Astrocyte (in vitro differentiated cells and primary cell): ENCODE results near the gene STARD3NL. TPM values are rescaled to one million over a fixed set of nuclear protein-coding genes. Genes with fewer than 3 reads are reported as not detected.
A peak's percentile ranks its signal among the peaks of the same experiment; 100 is the strongest.

Source experiments
- DNase-seq: peaks from one replicate; pipeline ENCODE4 v3.0.0-alpha.2; 2010; ENCODE audit warnings: low read depth
- FAIRE-seq: peaks from 2 replicates; lab custom pipeline; 2011; peaks lifted over from hg19 to GRCh38; lab: Jason Lieb, UNC
- H2AFZ ChIP-seq: 2 replicates; pipeline ENCODE4 v1.6.0; 2012; ENCODE audit warnings: low read depth, low read length, inconsistent platforms
- H3K27ac ChIP-seq: 2 replicates; pipeline ENCODE4 v1.5.1; 2011; ENCODE audit warnings: low read depth, low read length, inconsistent platforms
- H3K27me3 ChIP-seq: 2 replicates; pipeline ENCODE4 v1.6.0; 2011; ENCODE audit warnings: low read length, inconsistent platforms; ENCODE audit not compliant: insufficient read depth
- H3K36me3 ChIP-seq: 2 replicates; pipeline ENCODE4 v1.5.1; 2011; ENCODE audit warnings: low read length, inconsistent platforms; ENCODE audit not compliant: insufficient read depth
- H3K4me1 ChIP-seq: 2 replicates; pipeline ENCODE4 v1.5.1; 2011; ENCODE audit warnings: low read length, inconsistent platforms; ENCODE audit not compliant: insufficient read depth
- H3K4me2 ChIP-seq: 2 replicates; pipeline ENCODE4 v1.6.0; 2012; ENCODE audit warnings: low read length, inconsistent platforms
- H3K4me3 ChIP-seq: 2 replicates; pipeline ENCODE4 v1.5.1; 2011; ENCODE audit warnings: low read depth, mild to moderate bottlenecking, low read length, inconsistent platforms; ENCODE audit not compliant: insufficient read depth
- H3K79me2 ChIP-seq: 2 replicates; pipeline ENCODE4 v1.6.0; 2012; ENCODE audit warnings: mild to moderate bottlenecking, low read length, inconsistent platforms; ENCODE audit not compliant: insufficient read depth
- H3K9ac ChIP-seq: 2 replicates; pipeline ENCODE4 v1.6.0; 2012; ENCODE audit warnings: mild to moderate bottlenecking, low read length, inconsistent platforms
- H3K9me3 ChIP-seq: 2 replicates; pipeline ENCODE4 v1.5.1; 2012; ENCODE audit warnings: low read depth, mild to moderate bottlenecking, low read length, inconsistent platforms; ENCODE audit not compliant: insufficient read depth
- H4K20me1 ChIP-seq: 2 replicates; pipeline ENCODE4 v1.6.0; 2012; ENCODE audit warnings: low read length, inconsistent platforms; ENCODE audit not compliant: insufficient read depth
- H3K27ac Mint-ChIP-seq: one replicate; pipeline ENCODE4 v1.8.0; 2021; ENCODE audit warnings: mild to moderate bottlenecking, mixed read lengths; ENCODE audit not compliant: unreplicated experiment
- H3K27me3 Mint-ChIP-seq: one replicate; pipeline ENCODE4 v1.8.0; 2021; ENCODE audit warnings: low read depth, mixed read lengths; ENCODE audit not compliant: unreplicated experiment
- H3K36me3 Mint-ChIP-seq: one replicate; pipeline ENCODE4 v1.8.0; 2021; ENCODE audit warnings: low read depth, mixed read lengths; ENCODE audit not compliant: unreplicated experiment
- H3K4me1 Mint-ChIP-seq: one replicate; pipeline ENCODE4 v1.8.0; 2021; ENCODE audit warnings: low read depth, mixed read lengths; ENCODE audit not compliant: unreplicated experiment
- H3K4me3 Mint-ChIP-seq: one replicate; pipeline ENCODE4 v1.8.0; 2021; ENCODE audit warnings: mild to moderate bottlenecking, moderate library complexity, mixed read lengths; ENCODE audit not compliant: unreplicated experiment
- H3K9me3 Mint-ChIP-seq: one replicate; pipeline ENCODE4 v1.8.0; 2021; ENCODE audit warnings: mild to moderate bottlenecking, mixed read lengths; ENCODE audit not compliant: unreplicated experiment
- CTCF ChIP-seq: IDR thresholded peaks from 2 replicates; pipeline ENCODE4 v1.5.1; 2011; ENCODE audit warnings: low read depth, mild to moderate bottlenecking, inconsistent platforms, low read length, moderate library complexity; ENCODE audit not compliant: insufficient read depth
- EZH2 ChIP-seq: IDR thresholded peaks from 2 replicates; pipeline ENCODE4 v1.6.1; 2012; ENCODE audit warnings: mild to moderate bottlenecking, low read length, inconsistent platforms; ENCODE audit not compliant: insufficient read depth
- total RNA-seq: library from RNA; stranded (reverse); gene quantifications from 2 replicates; pipeline ENCODE4 v1.2.1, GENCODE V29; 2021

STARD3NL gene
- total RNA-seq, 1 donor from 2014 or later: 85.8 TPM

- Histone ChIP-seq H3K36me3 (peaks cover 34% of the 10 kb centered on the region), H3K27ac (no peak overlapping the region), H3K79me2 (peaks cover under 1% of the 10 kb centered on the region), H3K9me3 (no peaks in the 10 kb centered on the region), H3K4me3 (no peak overlapping the region), H3K27me3 (no peaks in the 10 kb centered on the region), H3K9ac (no peak overlapping the region), H4K20me1 (peaks cover 18% of the 10 kb centered on the region), H3K4me1 (peaks cover 8% of the 10 kb centered on the region), H2AFZ (no peak overlapping the region), H3K4me2 (no peak overlapping the region)
- peaks cover 5% of the 10 kb centered on the region for H3K36me3 Mint-ChIP-seq
- H3K27me3 Mint-ChIP-seq: no peaks in the 10 kb centered on the region
- H3K4me1 Mint-ChIP-seq: no peaks in the 10 kb centered on the region
- FAIRE-seq (no peak), DNase-seq (no peak)
- no peak for TF ChIP-seq CTCF
- no peak for TF ChIP-seq EZH2
- no peak overlapping the region for H3K27ac Mint-ChIP-seq
- H3K4me3 Mint-ChIP-seq: no peak overlapping the region
- no peaks in the 10 kb centered on the region for H3K9me3 Mint-ChIP-seq
Measured at GRCh38 chr7:38217672-38218071, 39.6 kb downstream of the STARD3NL start.

GRCh38 chr7:38220452-38220851 is 42.4 kb downstream of the STARD3NL start:
- TF ChIP-seq EZH2 (no peak), CTCF (no peak)
- DNase-seq (no peak), FAIRE-seq (no peak)
- Histone ChIP-seq H3K27me3 (no peaks in the 10 kb centered on the region), H2AFZ (no peak overlapping the region), H3K4me1 (peaks cover 2% of the 10 kb centered on the region), H3K36me3 (peaks cover 39% of the 10 kb centered on the region), H3K9ac (no peak overlapping the region), H3K4me2 (no peak overlapping the region), H4K20me1 (peaks cover 10% of the 10 kb centered on the region), H3K9me3 (no peaks in the 10 kb centered on the region), H3K4me3 (no peak overlapping the region), H3K27ac (no peak overlapping the region), H3K79me2 (no peaks in the 10 kb centered on the region)
- no peaks in the 10 kb centered on the region for H3K27me3 Mint-ChIP-seq
- no peak overlapping the region for H3K4me3 Mint-ChIP-seq
- no peaks in the 10 kb centered on the region for H3K9me3 Mint-ChIP-seq
- H3K36me3 Mint-ChIP-seq: peaks cover 4% of the 10 kb centered on the region
- no peak overlapping the region for H3K27ac Mint-ChIP-seq
- peaks cover 5% of the 10 kb centered on the region for H3K4me1 Mint-ChIP-seq

- H3K27ac Mint-ChIP-seq: no peak overlapping the region
- Histone ChIP-seq H3K36me3 (peaks cover 35% of the 10 kb centered on the region), H3K4me2 (no peak overlapping the region)
Measured at GRCh38 chr7:38222481-38223096, 44.5 kb downstream of the STARD3NL start.

More at GRCh38 chr7:38222481-38223096, 44.5 kb downstream of the STARD3NL start:
- Mint-ChIP-seq H3K9me3 (no peaks in the 10 kb centered on the region), H3K36me3 (peaks cover 2% of the 10 kb centered on the region), H3K4me1 (peaks cover 5% of the 10 kb centered on the region), H3K4me3 (no peak overlapping the region), H3K27me3 (no peaks in the 10 kb centered on the region)
- TF ChIP-seq EZH2 (no peak), CTCF (peak; percentile 91)
- no peaks in the 10 kb centered on the region for H3K27me3 ChIP-seq
- H4K20me1 ChIP-seq: peaks cover 12% of the 10 kb centered on the region
- H2AFZ ChIP-seq: no peak overlapping the region
- H3K27ac ChIP-seq: no peak overlapping the region
- H3K4me1 ChIP-seq: no peaks in the 10 kb centered on the region
- H3K79me2 ChIP-seq: no peaks in the 10 kb centered on the region
- H3K4me3 ChIP-seq: no peak overlapping the region
- H3K9ac ChIP-seq: no peak overlapping the region
- DNase-seq (no peak), FAIRE-seq (peak; percentile 23)
- no peaks in the 10 kb centered on the region for H3K9me3 ChIP-seq
